Stromal cell of bone marrow (primary cell): ENCODE measurements around the gene KCND2.
"Not testable (repeated sequence)": the region's sequence is repeated elsewhere in the genome, so short reads cannot be mapped to it uniquely, and the experiment has no call there.

ENCODE experiments used
- DNase-seq: peaks from one replicate; pipeline ENCODE4 v3.0.0-alpha.2; 2012; ENCODE audit warnings: low read depth

Gene KCND2

DNA sequence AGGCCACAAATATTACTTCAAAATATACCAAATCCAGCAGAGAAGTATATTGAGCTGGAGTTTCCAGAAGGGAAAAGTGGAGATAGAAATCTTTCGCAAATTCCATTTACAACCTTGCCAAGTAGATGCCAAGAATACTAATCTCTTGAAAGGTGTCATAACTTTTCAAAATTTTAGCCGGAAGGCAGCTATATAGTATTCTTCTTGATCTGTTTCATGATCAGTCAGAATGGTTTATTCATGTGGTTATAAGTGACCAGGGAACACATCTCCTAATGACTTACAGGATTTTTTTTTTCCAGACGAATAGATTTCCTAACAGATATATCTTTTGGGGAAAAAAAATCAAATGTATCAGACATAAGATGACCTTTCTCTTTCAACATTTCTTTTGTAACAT lies 314.3 kb downstream of the KCND2 start:
- no peak for DNase-seq

- no peak for DNase-seq
These were observed 315.4 kb downstream of the KCND2 start for GRCh38 chr7:120588416-120588815.

DNA sequence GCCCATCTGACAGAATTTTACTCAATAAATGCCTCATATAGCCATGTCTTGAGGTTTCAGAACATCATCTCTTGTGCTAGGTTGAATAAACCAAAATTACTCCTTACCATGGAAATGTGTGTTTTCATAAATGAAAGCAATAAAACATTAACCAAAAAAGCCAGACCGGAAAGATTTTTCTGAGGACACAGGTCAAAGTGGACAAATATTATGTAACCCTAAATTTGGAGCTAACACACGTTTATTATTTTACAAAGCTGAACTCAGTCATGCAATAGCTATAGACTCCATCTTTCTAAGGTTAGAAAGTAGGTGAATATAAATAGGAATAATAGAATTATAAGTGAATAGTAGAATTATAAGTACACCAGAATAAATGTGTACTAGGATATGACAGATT lies 315.9 kb downstream of the KCND2 start:
- DNase-seq = no peak

GRCh38 chr7:120600607-120601006 lies 327.6 kb downstream of the KCND2 start:
- no peak for DNase-seq

DNA sequence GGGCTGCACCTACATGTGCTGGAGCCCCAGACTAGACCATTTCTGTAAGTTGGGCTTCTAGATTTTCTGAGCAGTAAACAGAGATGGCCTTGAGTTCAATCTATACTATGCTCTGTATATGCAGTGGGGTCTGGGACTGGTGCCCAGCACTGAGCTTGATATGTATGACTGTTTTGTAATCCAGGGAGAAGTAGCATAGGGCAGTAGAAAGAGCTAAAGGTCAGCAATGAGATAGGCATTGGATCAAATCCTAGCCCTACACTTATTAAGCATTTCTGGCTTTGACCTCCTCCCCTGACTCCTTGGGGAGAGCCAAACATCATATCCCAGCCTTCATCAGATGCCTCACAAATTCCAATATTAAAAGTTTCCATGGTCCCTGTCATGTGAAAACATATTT lies 330.4 kb downstream of the KCND2 start:
- DNase-seq = no peak

GRCh38 chr7:120609136-120609753 lies 336.3 kb downstream of the KCND2 start:
- DNase-seq = no peak

DNA sequence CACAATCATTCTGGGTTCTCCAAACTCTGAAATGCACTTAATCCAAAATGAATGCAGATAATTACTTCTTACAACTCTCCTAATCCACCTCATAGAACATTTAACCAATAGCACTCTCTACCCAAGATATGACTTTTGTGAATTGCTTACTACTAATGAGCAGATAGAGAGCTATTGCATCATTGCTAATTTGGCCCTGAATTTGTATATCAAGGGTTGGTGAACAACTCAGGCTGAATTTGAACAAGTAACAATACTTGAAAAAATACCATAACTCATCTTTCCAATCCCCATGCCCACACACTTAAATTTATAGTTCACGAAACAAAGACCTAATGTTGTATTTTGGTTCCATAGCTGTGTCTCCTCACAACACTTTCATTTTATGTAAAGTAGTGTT lies 339.0 kb downstream of the KCND2 start:
- DNase-seq = no peak

GRCh38 chr7:120615703-120616102 lies 342.7 kb downstream of the KCND2 start:
- no peak for DNase-seq

GRCh38 chr7:120617275-120617674 lies 344.3 kb downstream of the KCND2 start:
- DNase-seq = no peak

- peak; percentile 25 for DNase-seq
These were observed 355.3 kb downstream of the KCND2 start for GRCh38 chr7:120628251-120628650.

DNA sequence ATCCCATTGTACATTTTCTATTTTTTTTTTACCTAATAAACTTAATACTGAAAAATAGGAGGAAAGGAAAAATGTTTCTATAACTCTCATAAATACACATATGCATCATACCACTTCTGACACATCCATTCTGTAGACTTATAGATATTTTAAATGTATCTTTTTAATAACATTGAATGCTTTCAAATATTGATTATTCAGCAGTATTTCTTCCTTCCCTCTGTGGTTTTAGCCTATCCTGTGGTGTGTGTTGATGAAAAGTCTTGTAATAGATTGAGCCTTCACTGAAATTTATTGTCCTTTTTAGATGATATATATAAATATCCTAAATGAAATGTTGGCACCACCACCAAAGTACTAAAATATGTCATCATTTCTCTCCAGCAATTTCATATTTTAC lies 366.9 kb downstream of the KCND2 start:
- DNase-seq = no peak

DNA sequence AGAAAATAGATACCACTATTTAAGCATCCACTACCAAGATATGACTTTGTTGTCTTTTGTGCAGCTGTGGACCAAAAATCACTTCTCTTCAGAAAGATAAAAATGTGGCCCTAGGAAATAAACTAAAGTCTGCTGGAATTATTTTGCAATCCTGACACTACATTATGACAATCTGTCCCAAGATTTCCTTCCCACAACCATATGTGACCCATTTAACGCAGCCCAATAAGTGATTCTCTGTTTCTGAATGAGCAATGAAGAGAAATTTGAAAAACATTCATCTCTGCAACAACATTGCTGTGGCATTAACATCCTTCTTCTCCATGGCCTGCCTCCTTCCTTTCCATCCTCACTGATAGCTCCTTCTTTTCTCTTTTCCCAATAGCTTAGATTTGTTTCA lies 373.0 kb downstream of the KCND2 start:
- no peak for DNase-seq

- no peak for DNase-seq
These were observed 381.3 kb downstream of the KCND2 start for GRCh38 chr7:120654241-120654640.

GRCh38 chr7:120658516-120658915 lies 385.5 kb downstream of the KCND2 start:
- DNase-seq = no peak

DNA sequence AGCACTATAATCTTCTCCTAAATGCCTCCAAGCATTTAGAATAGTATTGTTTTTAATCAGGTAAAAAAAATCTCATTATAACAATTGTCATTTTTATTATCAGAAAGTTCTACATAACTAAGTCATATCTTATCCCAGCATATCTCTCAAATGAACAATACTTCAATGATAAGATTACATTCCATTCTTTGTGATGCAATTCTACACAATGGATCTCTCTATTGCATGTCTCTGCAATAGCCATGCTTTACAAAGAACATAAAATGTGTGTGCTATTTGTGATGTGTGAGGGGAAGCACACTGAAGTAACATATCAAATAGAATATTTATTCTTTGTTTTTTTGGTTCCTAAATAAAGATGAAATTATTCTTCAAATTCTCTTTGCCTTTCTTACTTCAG lies 389.3 kb downstream of the KCND2 start:
- no peak for DNase-seq

- DNase-seq = no peak
These were observed 392.1 kb downstream of the KCND2 start for GRCh38 chr7:120665068-120665467.

DNA sequence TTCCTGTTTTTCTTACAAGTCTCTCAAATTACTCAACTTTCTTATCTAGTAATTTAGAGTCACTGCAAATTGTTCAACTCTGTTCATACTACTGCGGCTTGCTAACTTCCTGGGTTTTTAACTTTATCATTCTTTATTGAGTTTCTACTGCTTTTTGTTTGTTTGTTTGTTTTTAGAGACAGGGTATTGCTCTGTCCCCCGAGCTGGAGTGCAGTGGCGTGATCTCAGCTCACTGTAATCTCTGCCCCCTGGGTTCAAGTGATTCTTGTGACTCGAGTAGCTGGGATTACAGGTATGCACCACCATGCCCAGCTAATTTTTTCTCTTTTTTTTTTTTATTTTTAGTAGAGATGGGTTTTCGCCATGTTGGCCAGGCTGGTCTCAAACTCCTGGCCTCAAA lies 402.1 kb downstream of the KCND2 start:
- DNase-seq = no peak

- no peak for DNase-seq
These were observed 404.6 kb downstream of the KCND2 start for GRCh38 chr7:120677535-120677934.

DNA sequence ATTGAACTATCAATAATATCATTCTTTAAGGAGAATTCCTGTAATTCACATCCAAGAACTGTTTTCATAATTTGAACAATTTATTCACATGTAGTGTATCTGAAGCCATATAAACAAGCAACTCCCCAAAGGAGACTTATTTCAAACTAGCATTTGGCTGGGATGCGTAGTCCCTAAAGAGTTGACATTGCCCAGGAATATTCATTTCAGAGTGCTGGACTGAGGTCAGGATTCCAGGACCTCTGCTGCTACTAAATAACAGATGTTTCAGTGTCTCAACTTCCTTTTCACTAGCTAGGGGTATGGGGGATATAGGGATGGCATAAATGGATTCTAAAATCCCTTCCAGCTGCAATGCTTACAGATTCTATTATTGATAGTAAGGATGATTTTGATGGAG lies 408.0 kb downstream of the KCND2 start:
- DNase-seq = no peak

DNA sequence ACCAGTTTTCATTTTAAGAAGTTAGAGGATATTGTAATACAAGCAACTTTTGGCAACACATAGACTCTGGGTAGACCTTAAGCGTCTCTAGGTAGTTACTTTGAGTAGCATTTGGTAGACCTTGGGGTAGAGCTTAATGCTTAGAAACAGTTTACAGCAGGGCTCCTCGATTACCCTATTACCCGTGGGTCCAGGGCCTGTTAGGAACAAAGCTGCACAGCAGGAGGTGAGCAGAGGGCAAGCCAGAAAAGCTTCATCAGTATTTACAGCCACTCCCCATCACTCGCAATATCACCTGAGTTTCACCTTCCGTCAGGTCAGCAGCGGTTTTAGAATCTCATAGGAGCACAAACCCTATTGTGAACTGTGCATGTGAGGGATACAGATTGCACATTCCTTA lies 411.5 kb downstream of the KCND2 start:
- DNase-seq = no peak

DNA sequence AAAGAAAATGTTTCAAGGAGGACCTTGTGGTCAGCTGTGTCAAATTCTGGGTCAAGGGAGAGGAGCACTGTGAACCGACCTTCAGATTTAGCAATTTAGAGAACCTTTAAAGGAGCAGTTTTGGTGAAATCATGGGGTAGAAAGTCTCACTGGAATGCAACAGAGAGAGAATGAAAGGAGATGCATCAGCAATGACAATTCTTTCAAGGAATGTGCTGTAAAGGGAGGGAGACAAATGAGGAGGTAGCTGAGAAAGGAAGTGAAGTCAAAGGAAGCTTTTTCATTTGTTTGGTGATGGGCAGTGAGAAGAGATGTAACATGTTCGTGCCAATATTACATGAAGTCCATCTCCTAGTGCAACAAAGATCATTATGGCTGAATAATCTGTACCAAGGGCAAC lies 418.9 kb downstream of the KCND2 start:
- DNase-seq = no peak

GRCh38 chr7:120695848-120696247 lies 422.9 kb downstream of the KCND2 start:
- DNase-seq = peak; percentile 5

DNA sequence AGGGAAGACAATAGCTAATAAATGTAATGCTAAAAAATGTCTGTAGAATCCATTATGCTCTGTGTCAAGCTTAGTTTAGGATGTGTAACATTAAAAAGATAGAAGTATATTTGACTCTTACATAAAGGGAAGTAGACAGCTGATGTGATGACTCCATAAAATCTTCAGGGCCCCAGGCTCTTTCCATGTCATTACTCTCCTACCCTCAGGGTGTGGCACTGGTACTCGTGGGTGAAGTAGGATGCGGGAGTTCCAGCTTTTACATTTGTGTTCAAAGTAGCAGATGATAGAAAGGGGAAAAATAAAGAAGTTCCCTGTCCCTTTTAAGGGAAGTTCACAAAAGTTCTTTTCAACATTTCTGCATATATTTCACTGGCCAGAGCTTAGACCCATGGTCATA lies 427.8 kb downstream of the KCND2 start:
- DNase-seq = no peak

GRCh38 chr7:120702408-120702807 lies 429.4 kb downstream of the KCND2 start:
- DNase-seq = not testable (repeated sequence)
